Endothelial cell (in vitro differentiated cells): ENCODE results near the gene IP6K3. TPM values are rescaled to one million over a fixed set of nuclear protein-coding genes. Genes with fewer than 3 reads are reported as not detected.

Experiments used
- DNase-seq: peaks from one replicate; pipeline ENCODE4 v3.0.0; 2021; ENCODE audit warnings: low spot score
- H3K27ac Mint-ChIP-seq: one replicate; pipeline ENCODE4 v1.8.0; 2021; ENCODE audit warnings: mixed read lengths, inconsistent platforms; ENCODE audit not compliant: unreplicated experiment
- H3K27me3 Mint-ChIP-seq: one replicate; pipeline ENCODE4 v1.8.0; 2021; ENCODE audit warnings: mild to moderate bottlenecking, moderate library complexity, mixed read lengths, inconsistent platforms; ENCODE audit not compliant: unreplicated experiment
- H3K36me3 Mint-ChIP-seq: one replicate; pipeline ENCODE4 v1.8.0; 2021; ENCODE audit warnings: mild to moderate bottlenecking, low read depth, mixed read lengths, inconsistent platforms; ENCODE audit not compliant: unreplicated experiment
- H3K4me1 Mint-ChIP-seq: one replicate; pipeline ENCODE4 v1.8.0; 2021; ENCODE audit warnings: mild to moderate bottlenecking, mixed read lengths, inconsistent platforms; ENCODE audit not compliant: unreplicated experiment
- H3K4me3 Mint-ChIP-seq: one replicate; pipeline ENCODE4 v1.8.0; 2021; ENCODE audit warnings: mild to moderate bottlenecking, mixed read lengths, inconsistent platforms; ENCODE audit not compliant: unreplicated experiment
- H3K9me3 Mint-ChIP-seq: one replicate; pipeline ENCODE4 v1.8.0; 2021; ENCODE audit warnings: mixed read lengths, inconsistent platforms; ENCODE audit not compliant: unreplicated experiment
- CTCF ChIP-seq: fragments of 200-600 bp; sonication (generic); IDR thresholded peaks from one replicate; pipeline ENCODE4 v1.5.0; 2021; ENCODE audit warnings: antibody characterized with exemption; ENCODE audit not compliant: unreplicated experiment
- total RNA-seq: library from RNA; stranded (reverse); fragmentation: NEBNext Ultra II Directional; extraction: Animal tissue kit (Norgen Biotek cat#: 25700); gene quantifications from one replicate; pipeline ENCODE4 v1.2.1, GENCODE V29; 2021; ENCODE audit not compliant: unreplicated experiment

The IP6K3 gene
- total RNA-seq, 1 donor from 2014 or later: not detected

- peak overlapping the region; percentile 75 for H3K27ac Mint-ChIP-seq
- H3K4me1 Mint-ChIP-seq: peaks cover 65% of the 10 kb centered on the region
- TF ChIP-seq CTCF: no peak
- peak overlapping the region; percentile 83 for H3K4me3 Mint-ChIP-seq
- DNase-seq: no peak
- H3K36me3 Mint-ChIP-seq: peaks cover 45% of the 10 kb centered on the region
- H3K9me3 Mint-ChIP-seq: no peaks in the 10 kb centered on the region
- H3K27me3 Mint-ChIP-seq: peaks cover 24% of the 10 kb centered on the region
Observed at GRCh38 chr6:33693186-33694105, 53.3 kb downstream of the IP6K3 start.

GRCh38 chr6:33692760-33693158 is 53.9 kb downstream of the IP6K3 start:
- peaks cover 45% of the 10 kb centered on the region for H3K36me3 Mint-ChIP-seq
- peaks cover 58% of the 10 kb centered on the region for H3K4me1 Mint-ChIP-seq
- H3K9me3 Mint-ChIP-seq: no peaks in the 10 kb centered on the region
- DNase-seq: no peak
- H3K27me3 Mint-ChIP-seq: peaks cover 24% of the 10 kb centered on the region
- H3K27ac Mint-ChIP-seq: peak overlapping the region; percentile 52
- no peak for TF ChIP-seq CTCF
- peak overlapping the region; percentile 71 for H3K4me3 Mint-ChIP-seq

- H3K4me3 Mint-ChIP-seq: peak overlapping the region; percentile 71
- H3K27ac Mint-ChIP-seq: peak overlapping the region; percentile 52
- H3K36me3 Mint-ChIP-seq: peaks cover 40% of the 10 kb centered on the region
- no peaks in the 10 kb centered on the region for H3K9me3 Mint-ChIP-seq
- peaks cover 52% of the 10 kb centered on the region for H3K4me1 Mint-ChIP-seq
- no peak for TF ChIP-seq CTCF
- DNase-seq: no peak
- peaks cover 24% of the 10 kb centered on the region for H3K27me3 Mint-ChIP-seq
Observed at GRCh38 chr6:33692078-33692759, 54.5 kb downstream of the IP6K3 start.

GRCh38 chr6:33691456-33692077 is 55.1 kb downstream of the IP6K3 start:
- Mint-ChIP-seq H3K4me1 (peaks cover 46% of the 10 kb centered on the region), H3K9me3 (no peaks in the 10 kb centered on the region), H3K4me3 (peak overlapping the region; percentile 37), H3K36me3 (peaks cover 40% of the 10 kb centered on the region), H3K27ac (peak overlapping the region; percentile 52), H3K27me3 (peaks cover 28% of the 10 kb centered on the region)
- TF ChIP-seq CTCF: no peak
- no peak for DNase-seq
